Occipital lobe (tissue), 2 donors: ENCODE data around the gene CIAO1. TPM values are rescaled to one million over a fixed set of nuclear protein-coding genes. Genes with fewer than 3 reads are reported as not detected.
"Not testable (repeated sequence)": the region's sequence is repeated elsewhere in the genome, so short reads cannot be mapped to it uniquely, and the experiment has no call there.

ENCODE experiments used
- DNase-seq: peaks from one replicate; lab custom pipeline; 2025; lab: John Stamatoyannopoulos, UW
- total RNA-seq: library from RNA; depleted of rRNA; stranded (reverse); fragments of >200 nt; gene quantifications from one replicate; pipeline ENCODE4 v1.2.3, GENCODE V29; 2014

CIAO1 gene
- total RNA-seq, 1 donor from 2014 or later, result 80.3 TPM

DNA sequence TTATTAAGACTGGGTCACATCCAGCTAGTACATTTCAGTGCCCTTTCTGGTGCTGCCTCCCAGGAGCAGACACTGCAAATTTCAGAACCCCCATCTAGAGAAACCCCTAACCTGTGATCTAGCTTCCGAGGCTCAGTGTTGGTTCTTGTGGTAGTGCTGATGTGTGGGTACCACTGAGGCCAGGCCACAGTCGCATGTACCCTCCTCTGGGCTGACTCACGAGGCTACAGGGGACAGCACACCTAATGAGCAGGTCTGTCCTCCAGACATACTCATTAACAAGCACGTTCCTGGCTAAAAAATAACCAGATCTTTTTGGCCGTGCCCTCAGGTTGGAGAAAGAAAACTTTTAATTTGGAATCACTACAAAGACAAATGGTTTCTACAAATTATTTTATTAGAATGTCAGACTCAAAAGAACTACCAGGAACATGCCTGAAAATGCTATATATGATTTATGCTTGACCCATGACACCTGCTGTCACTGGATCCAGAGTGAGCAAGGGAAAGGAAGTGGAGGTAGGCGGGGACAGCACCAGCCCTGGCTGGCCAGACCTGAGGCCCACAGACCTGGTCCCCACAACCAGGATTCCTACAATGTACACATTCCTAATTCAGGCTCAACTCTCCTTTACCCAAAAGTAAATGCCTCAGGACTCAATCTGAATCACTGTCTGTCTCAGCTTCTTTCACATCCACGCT lies 8.5 kb downstream of the CIAO1 start:
- DNase-seq, result no peak

DNA sequence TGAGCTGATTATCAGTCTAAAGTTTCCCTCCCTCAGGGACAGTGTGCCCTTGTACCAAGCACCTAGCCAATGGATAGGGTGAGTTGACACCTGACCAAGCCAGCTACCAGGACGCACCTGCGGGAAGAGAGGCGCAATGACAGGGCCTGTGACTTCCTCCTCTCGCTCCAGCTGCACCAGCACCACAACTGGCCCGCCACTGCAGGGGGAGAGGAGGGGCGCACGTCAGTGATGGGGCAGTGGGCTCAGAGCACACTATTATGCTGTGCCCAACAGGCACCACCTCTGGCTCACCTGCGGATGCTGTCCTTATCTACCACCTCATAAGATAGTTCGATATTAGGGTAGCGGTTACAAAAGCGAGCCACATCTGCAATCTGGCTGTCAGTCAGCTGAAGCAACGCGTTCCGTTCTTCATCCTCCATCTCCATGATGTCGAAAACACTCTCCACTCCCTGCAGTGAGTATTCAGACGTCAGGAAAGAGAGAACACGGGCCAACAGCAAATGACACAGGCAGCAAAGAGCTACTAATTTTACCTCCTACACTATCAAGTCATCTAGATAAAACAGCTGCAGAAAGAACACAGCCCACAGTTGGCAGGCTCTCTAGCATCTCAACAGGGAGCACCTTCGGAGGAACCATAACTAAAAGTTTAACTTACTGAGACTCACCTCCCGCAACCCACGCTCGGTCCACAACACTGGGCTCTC lies 10.9 kb downstream of the CIAO1 start:
- DNase-seq, result no peak

DNA sequence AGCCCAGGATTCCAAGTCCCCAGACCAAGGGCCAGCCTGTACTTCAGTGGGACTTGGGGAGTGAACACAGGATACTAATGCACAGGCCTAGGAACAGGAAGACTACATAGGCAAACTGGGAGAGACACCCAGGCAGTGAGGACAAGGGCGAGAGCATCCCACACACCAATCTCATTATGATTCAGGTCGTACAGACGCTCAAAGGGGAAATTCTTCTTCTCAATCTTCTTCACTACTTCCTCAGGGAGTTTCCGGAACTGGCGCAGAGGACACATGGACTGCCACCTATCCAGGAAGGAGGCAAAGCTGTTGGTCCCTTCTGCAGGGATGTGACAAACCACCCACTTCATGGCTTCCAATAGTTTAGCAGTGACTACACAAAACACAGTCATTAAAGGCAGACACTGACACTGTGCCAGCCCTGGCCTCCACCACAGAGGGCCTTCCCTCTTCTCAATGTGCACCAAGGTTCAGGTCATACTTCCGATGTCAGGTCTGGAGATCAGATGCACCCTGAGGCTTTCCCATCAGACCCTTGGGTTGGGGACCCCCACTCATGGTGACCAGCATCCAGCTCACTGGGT lies 21.3 kb downstream of the CIAO1 start:
- no peak for DNase-seq

DNA sequence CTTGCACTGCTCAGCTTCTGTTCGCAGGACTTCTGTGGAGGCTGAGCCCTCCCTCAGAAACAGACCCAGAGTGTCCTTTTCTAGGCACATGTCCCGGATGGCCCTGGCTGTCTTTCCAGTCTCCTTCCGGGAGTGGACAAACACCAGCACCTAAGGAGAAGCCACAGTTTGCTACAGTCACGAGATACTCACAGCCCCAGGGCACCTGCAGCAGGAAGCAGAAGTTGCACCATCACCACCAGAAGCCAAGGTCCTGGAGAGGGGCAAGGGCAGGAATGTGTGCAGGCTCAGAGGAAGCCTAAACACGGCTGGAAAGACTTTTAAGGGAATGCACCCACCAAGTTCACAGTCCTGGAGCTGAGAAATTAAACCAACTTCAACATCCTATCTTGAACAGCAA lies 25.7 kb downstream of the CIAO1 start:
- DNase-seq, result no peak

DNA sequence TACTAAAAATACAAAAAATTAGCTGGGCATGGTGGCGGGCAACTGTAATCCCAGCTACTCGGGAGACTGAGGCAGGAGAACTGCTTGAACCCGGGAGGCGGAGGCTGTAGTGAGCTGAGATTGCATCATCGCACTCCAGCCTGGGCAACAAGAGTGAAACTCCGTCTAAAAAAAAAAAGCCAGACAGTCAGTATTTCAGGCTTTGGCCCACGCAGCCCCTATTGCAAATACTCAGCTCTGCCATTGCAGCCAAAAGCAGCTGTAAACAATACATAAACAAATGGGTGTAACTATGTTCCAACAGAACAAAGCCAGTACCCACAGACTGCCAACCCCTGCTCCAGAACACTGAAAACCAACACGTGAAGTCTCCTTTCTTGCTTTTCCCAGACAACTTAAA lies 28.2 kb downstream of the CIAO1 start:
- not testable (repeated sequence) for DNase-seq

DNA sequence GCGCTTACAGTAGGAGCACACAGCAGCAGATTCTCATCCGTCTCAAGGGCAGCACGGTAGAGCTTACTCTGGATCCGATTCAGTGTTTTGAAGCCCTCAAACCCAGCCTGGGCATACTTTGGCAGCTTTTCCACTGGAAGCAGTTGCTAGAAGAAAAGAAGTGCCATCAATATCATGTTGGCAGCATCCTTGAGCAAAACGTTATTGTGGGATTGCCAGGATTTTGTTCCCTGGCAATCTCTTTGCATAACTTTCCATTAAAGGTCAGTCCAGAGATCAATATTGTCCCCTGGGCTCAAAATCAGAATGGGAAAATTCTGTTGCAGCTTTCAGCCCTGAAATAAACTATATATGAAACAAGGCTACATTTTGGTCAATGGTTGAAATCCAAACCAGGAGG lies 30.9 kb downstream of the CIAO1 start:
- no peak for DNase-seq

DNA sequence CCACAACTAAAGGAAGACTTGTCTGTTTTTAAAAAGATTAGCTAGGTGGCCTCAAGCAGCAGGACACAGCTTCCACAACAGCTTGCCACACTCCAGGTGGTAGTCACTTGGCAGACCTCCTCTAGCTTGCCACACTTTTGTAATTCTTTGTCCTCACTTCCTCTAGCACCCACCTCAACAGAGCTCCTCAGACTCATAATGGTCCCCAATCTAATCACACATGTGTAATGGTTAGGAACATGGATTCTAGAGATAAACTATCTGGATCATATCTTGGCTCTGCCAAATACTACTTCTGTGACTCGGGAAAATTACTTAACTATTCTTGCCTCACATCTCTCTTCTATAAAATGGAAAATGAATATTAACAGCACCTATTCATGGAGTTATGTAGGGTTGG lies 35.8 kb downstream of the CIAO1 start:
- no peak for DNase-seq

DNA sequence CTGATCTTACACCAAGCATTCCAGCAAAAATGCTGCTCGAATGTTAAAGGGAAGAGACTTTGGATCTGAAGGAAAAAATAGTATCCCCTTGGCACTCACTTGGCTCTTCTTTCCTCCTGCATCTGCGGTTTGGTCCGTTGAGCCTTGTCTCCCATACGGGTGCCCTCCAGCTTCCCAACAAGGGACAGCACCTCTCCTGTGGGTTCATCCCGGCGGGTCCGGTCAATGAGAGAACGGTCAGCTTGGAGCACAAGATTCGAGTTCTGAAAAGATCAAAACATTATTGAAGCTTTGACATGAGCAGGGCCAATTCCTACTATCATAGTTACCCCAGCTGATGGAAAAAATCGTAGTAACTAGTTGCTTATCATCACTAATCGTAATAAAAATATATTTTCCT lies 38.6 kb downstream of the CIAO1 start:
- no peak for DNase-seq

DNA sequence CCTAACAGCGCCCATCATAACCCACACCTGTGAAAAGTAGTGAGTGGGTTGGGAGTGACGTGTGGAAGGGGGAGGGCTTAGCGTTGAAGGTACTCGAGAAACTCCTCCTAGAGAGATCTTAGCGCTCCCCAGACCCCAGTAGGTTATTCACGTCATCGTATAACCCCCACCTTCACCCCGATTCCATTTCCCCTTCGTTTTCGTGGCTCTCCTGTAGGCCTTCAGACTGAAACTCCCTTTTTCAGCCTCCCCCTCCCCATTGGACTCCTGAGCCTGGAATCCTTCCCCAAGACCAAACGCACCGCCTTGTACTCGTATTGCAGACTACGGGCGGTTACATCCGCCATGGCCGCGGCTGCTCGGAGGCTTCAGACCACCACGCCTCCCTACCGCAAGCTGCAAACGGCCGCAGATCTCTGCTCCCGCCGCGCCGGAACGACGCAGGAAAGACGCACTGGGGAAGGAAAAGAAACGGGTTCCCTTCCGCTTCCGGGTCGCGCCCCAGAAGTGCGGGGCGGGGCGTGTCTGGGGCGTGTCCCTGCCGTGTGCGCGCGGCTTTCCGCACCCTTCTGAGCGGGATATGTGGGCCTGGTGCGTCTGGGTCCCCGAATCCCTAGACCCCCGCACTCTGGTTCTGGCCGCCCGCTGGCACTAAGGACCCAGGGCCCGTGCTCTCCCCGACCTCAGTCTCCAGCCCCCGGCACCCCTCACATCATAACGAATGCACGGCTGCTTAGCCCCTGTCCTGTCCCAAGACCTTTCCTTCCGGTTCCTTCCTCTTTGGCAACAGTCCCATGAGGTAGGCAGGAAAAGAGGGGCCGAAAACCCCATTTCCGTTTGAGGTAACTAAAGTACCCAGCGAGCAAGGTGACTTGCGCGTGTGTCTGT lies 39.3 kb downstream of the CIAO1 start, which contains the start of gene SNRNP200:
TSS of gene SNRNP200 (minus strand) at position 456 of the 888 bp plus-strand sequence. CDS start at position 347, 109 bp downstream.
- DNase-seq, result peak; percentile 84

DNA sequence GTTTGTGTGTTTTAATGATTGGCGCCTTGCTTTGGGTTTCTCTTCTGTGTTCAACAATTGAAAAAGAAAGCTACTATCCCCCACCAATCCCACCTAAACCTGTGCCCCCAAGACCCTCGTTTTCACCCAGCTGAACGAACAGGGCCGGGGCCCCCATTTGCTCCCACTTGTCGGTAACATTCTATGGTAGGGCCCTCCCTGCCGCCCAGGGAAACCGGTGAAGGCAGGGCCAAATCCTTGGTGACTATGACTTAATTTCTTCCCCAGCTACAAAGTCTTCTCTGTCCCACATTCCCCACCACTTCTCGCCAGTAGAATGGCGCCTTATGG lies 39.9 kb downstream of the CIAO1 start:
- DNase-seq, result no peak

DNA sequence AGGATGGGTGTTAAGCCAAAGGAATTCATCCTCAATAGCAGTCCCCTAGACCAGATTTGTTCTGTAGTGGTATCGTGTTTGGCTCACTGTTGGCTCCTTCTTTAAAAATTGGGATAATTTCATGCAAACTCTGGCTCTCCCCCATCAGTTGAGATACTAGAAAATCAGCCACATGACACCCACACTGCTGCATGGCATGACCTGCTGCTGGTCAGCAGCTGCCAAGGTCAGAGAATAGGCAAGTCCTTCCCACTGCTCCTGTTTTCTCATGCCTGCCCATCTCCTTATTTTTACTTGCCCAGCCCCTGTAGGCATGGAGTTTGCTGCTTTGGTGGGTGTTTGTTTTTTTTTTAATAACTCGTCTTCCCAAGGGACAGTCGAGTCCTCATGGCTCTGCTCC lies 40.3 kb downstream of the CIAO1 start:
- no peak for DNase-seq

DNA sequence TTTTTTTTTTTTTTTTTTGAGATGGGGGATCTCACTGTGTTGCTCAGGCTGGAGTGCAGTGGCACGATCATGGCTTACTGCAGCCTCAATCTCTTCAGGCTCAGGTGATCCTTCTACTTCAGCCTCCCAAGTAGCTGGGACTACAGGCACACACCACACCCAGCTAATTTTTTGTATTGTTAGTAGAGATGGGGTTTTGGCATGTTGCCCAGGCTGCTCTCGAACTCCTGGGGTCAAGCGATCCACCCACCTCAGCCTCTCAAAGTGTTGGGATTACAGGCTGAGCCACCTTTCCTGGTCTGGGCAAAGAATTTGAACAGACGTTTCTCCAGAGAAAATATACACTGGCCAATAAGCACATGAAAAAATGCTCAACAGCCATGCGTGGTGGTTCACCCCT lies 42.2 kb downstream of the CIAO1 start:
- DNase-seq, result no peak

DNA sequence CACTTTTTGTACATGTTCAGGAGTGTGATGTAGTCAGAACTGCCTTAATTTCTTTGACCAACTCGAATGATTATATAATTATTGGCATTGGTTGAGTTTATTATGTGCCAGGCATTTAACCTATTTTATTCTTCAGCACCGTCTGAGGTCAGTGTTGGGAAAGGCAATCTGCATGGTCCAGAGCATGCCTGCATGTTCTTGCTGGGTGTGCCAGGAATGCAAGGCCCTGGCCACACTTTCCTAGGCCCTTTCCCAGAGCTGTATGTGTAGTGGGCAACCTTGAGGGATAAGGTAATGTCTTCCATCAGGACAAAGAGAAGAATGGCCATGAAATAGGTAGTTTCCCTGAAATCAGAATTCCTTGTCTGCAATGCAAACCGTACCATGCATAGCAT lies 49.0 kb downstream of the CIAO1 start:
- DNase-seq, result no peak

DNA sequence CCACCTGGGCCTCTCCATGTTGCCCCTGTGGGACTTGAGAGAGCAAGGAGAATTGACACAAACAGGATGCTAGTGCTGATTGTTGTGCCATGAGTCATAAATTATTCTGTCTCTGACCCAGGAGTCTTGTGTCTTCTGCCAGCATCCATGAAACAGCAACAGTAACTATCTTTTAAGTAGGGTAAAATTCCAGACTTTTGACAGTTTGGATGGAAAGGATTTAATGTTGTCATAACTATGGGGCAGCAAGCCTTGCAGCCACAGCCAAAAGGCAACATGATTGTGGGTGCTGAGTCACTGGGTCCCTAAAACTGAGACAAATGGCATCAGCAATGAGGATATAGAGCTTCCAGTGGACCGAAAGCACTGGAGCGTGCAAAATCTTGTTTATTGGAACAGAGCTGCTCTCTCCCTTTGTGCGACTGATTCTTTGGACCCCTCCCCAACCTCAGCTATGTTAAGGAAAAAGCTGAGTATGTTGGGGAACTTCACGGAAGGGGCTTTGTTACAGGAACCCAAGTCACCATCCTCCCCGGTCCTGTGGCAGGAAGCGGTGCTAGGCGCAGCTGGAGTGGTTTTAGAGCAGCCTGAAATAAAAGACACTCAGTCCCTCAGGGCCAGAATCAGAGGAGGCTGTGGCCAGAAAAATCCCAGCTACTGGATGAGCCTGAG lies 49.5 kb downstream of the CIAO1 start:
- DNase-seq, result no peak

DNA sequence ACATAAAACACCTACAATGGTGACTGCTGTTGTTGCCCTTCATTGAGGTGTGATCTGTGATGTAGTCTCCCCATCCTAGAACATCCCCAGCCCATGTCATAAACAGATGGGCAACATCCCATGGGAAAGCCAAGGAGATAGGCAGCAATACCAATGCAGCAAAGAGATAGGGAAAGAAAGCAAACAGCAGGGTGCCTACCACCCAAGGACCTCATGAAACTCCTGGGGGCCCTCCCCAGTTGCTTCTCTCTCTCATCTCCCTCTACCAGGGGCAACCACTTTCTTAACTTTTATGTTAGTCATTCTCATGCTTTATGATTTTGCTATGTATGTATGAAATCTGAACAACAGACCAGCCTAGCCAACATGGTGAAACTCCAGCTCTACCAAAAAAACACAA lies 51.0 kb downstream of the CIAO1 start:
- DNase-seq, result no peak

DNA sequence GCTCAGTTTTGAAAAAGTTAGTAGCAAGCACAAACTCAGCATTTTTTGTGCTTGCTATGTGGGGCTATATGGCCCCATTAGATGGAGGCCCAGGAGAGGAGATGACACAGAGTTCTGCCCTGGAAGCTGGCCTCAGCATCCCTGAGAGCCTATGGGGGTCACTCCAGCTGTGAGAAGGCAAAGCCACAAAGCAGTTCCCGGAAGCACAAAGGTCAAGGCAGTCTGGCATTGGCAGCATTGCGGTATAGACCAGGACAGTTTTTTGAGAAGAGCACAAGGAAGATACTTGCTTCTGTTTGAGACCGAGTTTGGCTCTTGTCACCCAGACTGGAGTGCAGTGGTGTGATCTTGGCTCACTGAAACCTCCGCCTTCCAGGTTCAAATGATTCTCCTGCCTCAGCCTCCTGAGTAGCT lies 51.6 kb downstream of the CIAO1 start:
- DNase-seq, result no peak

DNA sequence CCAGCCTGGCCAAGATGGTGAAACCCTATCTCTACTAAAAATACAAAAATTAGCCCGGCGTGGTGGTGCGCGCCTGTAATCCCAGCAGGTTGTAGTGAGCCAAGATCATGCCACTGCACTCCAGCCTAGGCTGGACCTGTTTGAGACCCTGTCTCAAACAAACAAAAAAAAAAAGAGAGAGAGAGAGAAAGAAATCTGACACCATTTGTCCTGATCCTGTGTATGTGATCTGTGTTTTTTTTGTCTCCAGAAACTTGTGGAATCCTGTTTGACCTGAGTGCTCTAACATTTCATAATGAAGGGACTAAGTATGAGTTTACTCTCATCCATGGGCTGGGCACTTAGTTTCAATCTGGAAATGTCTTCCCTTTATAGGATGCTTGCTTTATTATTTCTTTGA lies 52.7 kb downstream of the CIAO1 start:
- DNase-seq, result no peak

DNA sequence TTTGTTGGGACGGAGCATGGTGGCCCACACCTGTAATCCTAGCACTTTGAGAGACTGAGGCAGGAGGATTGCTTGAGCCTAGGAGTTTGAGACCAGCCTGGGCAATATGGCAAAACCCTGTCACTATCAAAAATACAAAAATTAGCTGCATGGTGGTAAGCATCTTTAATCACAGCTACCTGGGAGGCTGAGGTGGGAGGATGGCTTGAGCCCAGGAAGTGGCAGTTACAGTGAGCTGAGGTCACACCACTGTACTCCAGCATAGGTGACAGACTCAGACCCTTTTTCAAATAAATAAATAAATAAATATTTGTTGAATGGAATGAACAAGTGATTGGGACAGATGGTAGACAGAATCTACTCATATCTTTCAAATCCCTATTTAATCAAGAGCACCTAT lies 53.4 kb downstream of the CIAO1 start:
- no peak for DNase-seq

DNA sequence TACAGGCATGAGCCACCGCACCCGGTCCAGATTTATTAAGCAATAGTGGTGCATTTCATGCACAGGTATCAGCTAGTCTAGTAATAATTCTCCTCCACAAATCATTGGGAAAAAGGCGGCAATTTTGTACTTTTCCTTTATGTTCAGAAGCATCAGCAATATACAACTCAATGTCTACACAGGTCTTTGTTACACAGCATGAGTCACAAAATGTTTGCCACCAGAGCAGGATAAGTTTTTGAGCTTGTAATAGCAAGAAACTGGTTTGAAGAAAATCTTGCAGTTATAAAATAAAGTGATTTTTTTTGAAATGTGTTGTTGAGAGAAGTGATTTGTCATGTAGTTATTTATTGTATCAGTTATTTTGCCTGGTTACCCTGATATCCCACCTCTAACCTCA lies 54.3 kb downstream of the CIAO1 start:
- DNase-seq, result no peak

DNA sequence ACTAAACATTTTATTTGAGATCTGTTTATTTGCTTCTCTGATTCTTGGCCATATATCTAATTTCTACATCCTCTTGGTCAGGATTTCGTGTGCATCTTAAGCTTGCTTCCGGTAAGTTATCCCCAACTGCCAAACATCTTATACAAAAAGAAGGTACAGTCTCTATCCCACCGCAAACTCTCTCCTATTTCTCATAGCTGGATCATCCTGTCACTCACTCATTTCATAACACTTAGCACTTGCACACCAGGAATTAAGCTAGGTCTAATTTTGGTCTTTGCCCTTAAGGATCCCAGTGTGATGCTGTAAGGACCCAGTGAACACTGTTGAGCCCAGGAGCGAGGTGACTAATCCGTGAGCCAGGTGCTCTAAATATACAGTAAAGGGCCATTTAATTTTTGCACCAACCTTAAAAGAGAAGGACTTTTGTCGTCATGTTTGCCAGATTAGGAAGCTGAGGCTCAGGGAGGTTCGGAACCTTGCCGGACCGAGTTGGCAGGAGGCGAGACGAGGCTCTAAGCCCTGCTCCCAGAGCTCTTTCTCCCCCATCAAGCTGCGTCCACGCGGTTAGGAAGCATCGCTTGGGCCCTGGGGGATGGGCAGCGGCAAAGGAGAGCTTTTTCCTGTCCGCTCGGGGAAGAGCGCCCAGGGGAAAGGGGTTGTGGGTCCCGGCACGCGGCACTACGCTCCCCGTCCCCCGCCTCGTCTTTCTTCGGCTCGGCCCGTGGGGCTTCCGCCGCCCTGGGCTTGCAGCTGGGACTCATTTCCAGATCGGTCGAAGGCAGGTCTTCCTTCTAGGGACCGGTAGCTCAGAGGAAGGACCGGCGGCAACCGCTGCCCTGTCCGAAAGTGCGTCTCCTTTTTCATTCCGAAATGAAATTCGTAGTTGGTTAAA lies 55.0 kb downstream of the CIAO1 start:
- peak; percentile 44 for DNase-seq
